ENCODE results near the gene DHPS.
A peak's percentile ranks its signal among the peaks of the same experiment; 100 is the strongest.

Gene DHPS

DNA sequence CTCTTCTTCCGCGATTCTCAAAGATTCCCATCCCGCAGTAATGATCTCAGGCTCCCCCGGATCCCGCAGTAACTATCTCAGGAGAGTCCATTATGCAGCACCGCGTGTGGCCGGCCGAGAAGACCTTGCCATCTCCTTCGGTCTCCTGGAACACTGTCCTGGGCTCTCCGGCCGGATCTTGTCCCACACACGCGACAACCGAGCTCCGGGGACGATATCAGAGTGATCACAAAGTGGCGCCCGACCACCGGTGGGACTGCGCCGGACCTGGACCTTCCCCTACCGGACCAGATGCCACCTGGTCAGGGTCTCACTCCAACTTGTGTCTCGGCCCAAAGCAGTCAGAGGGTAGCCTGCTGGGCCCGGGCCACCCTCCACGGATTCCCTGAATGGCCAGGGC, 39.2 kb downstream of the DHPS start:
- no peak for DNase-seq

DNA sequence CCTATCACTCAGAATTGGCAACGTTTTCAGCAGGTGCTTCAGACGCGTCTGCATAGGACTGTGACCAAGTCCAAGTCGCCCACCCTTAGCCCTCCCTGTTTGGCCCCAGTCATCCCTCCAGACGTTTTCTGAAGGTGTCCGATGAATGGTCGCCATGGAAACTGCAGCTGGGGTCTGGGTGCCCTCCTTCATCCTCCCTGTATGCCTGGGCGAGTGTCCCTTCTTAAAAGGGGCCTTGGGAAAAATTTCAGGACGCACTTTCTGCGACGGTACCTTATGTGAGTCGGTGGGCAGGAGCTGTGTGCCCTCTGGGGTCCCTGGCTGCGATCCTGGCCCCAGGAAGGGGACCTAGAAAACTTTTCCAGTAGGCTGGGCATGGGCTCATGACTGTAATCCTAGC, 40.2 kb downstream of the DHPS start:
- no peak for DNase-seq

DNA sequence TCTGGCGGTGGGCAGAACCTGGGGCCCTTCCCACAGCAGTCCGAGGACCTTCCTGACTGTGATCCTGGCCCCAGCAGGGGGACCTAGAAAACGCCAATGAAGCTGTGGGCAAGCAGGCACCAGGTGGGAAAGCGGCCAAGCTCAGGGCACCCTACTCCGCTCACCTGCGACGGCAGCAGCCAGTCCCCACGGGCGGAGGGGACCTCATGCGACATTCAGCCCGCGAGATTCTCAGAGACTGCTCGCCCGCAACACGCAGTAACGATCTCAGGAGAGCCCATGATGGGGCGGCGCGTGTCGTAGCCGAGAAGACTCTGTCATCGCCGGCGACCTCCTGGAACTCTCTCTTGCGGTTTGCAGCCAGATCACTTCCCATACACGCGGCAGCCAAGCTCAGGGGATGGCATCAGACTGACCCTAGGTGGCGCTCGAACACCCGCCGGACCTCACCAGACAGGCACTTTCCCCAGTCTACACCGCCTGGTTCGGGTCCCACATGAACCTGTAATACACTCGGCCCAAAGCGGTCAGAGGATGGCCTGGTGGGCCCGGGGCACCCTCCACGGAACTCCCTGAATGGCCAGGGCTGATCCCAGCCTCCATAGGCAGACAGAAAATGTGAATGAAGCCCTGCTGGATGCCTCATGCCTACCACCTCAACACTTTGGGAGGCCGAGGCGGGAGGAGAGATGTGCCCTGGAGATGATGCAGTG, 41.6 kb downstream of the DHPS start:
- DNase-seq = peak; percentile 96

DNA sequence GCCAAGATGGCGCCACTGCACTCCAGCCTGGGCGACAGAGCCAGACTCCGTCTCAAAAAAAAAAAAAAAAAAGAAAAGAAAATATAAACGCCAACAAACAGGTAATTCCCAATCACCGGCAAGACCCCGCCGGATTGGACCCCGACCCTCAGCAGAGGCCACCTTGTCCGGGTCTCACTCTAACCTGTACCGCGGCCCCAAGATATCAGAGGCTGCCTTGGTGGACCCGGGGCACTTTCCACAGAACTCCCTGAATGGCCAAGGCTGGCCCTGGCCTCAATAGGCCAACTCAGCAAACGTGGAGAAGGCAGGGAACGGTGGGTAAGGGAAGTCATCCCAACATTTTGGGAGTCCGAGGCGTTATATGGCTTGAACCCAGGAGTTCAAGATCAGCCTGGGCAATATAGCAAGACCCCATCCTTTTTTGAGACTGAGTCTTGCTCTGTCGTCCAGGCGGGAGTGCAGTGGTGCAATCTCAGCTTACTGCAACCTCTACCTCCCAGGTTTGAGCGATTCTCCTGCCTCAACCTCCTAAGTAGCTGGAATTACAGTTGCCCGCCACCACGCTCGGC, 43.0 kb downstream of the DHPS start:
- DNase-seq = no peak

DNA sequence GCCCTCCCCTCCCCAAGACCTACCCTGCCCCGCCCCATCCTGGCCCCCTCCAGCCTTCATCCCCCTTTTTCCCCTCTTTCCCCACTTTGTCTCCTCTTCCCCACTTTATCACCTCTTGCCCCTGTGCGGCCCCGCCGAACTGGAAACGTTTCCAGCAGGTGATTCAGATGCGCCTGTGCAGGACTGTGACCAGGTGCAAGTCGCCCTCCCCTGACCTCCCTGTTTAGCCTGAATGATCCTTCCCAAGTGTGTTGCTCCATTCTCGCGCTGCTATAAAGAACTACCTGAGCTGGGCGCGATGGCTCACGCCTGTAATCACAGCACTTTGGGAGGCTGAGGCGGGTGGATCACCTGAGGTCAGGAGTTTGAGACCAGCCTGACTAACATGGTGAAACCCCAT, 45.0 kb downstream of the DHPS start:
- DNase-seq = no peak

DNA sequence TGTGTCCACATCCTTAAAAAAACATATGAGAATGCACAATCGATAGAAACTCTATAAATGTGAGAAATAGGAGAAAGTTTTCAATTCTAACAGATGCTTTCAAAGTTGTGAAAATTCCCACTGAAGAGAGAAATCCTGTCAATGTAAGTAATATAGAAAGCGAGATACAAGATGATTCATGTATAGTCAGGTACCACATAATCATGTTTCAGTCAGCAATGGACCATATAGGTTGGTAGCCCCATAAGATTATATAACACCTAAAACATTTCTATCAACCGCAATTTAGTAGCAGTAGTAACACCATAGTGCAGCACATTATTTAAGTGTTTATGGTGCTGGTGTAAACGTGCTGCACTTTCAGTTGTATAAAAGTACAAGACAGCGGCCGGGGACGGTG, 52.5 kb downstream of the DHPS start:
- DNase-seq = no peak

DNA sequence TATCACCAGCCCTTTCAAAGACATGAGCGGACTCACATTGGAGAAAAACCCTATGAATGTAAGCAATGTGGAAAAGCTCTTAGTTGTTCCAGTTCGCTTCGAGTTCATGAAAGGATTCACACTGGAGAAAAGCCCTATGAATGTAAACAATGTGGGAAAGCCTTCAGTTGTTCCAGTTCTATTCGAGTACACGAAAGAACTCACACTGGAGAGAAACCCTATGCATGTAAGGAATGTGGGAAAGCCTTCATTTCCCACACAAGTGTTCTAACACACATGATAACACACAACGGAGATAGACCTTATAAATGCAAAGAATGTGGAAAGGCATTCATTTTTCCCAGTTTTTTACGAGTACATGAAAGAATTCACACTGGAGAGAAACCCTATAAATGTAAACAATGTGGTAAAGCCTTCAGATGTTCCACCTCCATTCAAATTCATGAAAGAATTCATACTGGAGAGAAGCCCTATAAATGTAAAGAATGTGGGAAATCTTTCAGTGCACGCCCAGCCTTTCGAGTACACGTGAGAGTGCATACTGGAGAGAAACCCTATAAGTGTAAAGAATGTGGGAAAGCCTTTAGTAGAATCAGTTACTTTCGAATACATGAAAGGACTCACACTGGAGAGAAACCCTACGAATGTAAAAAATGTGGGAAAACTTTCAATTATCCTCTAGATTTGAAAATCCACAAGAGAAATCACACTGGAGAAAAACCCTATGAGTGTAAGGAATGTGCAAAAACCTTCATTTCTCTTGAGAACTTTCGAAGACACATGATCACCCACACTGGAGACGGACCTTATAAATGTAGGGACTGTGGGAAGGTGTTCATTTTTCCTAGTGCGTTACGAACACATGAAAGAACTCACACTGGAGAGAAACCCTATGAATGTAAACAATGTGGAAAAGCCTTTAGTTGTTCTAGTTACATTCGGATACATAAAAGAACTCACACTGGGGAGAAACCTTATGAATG, 53.3 kb downstream of the DHPS start:
- DNase-seq = no peak

DNA sequence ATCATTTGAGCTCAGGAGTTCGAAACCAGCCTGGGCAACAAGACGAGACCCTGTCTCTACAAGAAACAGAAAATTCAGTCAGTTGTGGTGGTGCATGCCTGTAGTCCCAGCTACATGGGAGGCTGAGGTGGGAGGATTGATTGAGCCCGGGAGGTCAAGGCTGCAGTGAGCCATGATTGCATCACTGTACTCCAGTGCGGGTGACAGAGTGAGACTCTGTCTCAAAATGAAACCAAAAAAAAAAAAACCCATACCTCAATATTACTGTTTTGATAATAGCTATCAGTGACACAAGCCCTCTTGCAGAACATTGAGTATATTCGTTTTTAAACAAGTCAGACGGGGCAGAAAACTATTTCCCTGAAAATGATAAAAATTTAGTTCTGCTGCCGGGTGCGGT, 54.7 kb downstream of the DHPS start:
- DNase-seq = no peak

Measured in hematopoietic multipotent progenitor cell treated with erythropoietin and hydrocortisone succinate and interleukin-3 and kit ligand, for 4 days (in vitro differentiated cells).